ENCODE results near the gene PTPRB. TPM values are rescaled to one million over a fixed set of nuclear protein-coding genes. Genes with fewer than 3 reads are reported as not detected.

PTPRB gene
- total and polyA plus RNA-seq, 2 donors (not counting 3 experiments of a cell fraction or from before 2014, with no cell fraction given): 64.1 to 151 TPM

GRCh38 chr12:70652451-70652850 is 15.2 kb upstream of the PTPRB start:
- Histone ChIP-seq H3K9me3 (replicated peaks; ENCODE audit: control insufficient read depth, insufficient read depth, low read length) (no peaks in the 10 kb centered on the region), H3K27ac (ENCODE audit: insufficient read depth, low read depth, low read length) (peak overlapping the region; percentile 2), H3K4me1 (ENCODE audit: control insufficient read depth, extremely low read depth, insufficient read depth, low read length) (peaks cover 34% of the 10 kb centered on the region), H2AFZ (ENCODE audit: low read depth, low read length) (no peak overlapping the region), H3K27me3 (ENCODE audit: control insufficient read depth in 2 of 2, insufficient read depth in 2 of 2, low read length in 2 of 2) (no peaks in the 10 kb centered on the region), H3K4me2 (ENCODE audit: insufficient read depth, low read length) (no peak overlapping the region), H3K9me1 (replicated peaks; ENCODE audit: control insufficient read depth, extremely low read depth, insufficient read depth, low read length) (no peaks in the 10 kb centered on the region), H3K9ac (replicated peaks; ENCODE audit: extremely low read depth, insufficient read depth, low read length) (no peak overlapping the region), H4K20me1 (replicated peaks; ENCODE audit: control insufficient read depth, extremely low read depth, insufficient read depth, low read length) (no peaks in the 10 kb centered on the region), H3K79me2 (ENCODE audit: control insufficient read depth, insufficient read depth, low read length) (no peaks in the 10 kb centered on the region), H3K4me3 (replicated peaks in 1 of 3; ENCODE audit: insufficient read depth in 1 of 3, low read depth in 1 of 3, low read length in 3 of 3) (no peak overlapping the region), H3K36me3 (ENCODE audit: control insufficient read depth in 2 of 2, extremely low read depth in 1 of 2, insufficient read depth in 2 of 2, low read length in 2 of 2) (no peaks in the 10 kb centered on the region)
- TF ChIP-seq GATA2 (IDR thresholded peaks at IDR 0.05; ENCODE audit: insufficient read depth, insufficient read length, low read depth, low read length): no peak
- TF ChIP-seq POLR2A (IDR thresholded peaks at IDR 0.05; ENCODE audit: low read depth, low read length): no peak
- no peak for TF ChIP-seq FOS (IDR thresholded peaks at IDR 0.05; ENCODE audit: borderline replicate concordance, insufficient read depth, low read length)
- no peak for TF ChIP-seq MAX (IDR thresholded peaks at IDR 0.05; ENCODE audit: insufficient read depth, insufficient read length)
- TF ChIP-seq EZH2 (IDR thresholded peaks at IDR 0.05; ENCODE audit: borderline replicate concordance, low read depth, low read length, severe bottlenecking): no peak
- no peak for TF ChIP-seq CTCF (IDR thresholded peaks at IDR 0.05; ENCODE audit: extremely low read depth in 1 of 2, insufficient read depth in 1 of 2, low read depth in 1 of 2, low read length in 2 of 2)
- no peak for TF ChIP-seq JUN (IDR thresholded peaks at IDR 0.05; ENCODE audit: borderline replicate concordance, insufficient read depth, insufficient read length, low read depth)
- no peak for TF ChIP-seq POLR2AphosphoS5 (IDR thresholded peaks at IDR 0.05; ENCODE audit: insufficient read depth, low read depth, low read length)
- TF ChIP-seq MYC (IDR thresholded peaks at IDR 0.05; ENCODE audit: low read depth, low read length): no peak
- POLR2A ChIA-PET: no interaction called here
- no peak for FAIRE-seq
- intact Hi-C loops (cut with micrococcal nuclease): no loop called here
- dilution Hi-C loops (cut with MboI; ENCODE audit: extremely low pct_ligation_motif_present, low sequenced_read_pairs): no loop called here
- BruUV-seq (replicated peaks): no TSS peak
- CTCF ChIA-PET: no interaction called here
- peak; percentile 65 for DNase-seq (ENCODE audit: low read depth, low spot score)
